GM23248 (cell line): ENCODE data around the gene MYH14.

Experiments
- EZH2 ChIP-seq: fragments of 200-600 bp; sonication (generic); IDR thresholded peaks from 2 replicates; pipeline ENCODE4 v1.6.1; 2018; ENCODE audit warnings: antibody characterized with exemption, mild to moderate bottlenecking; ENCODE audit not compliant: insufficient read depth, poor library complexity, severe bottlenecking
- EZH2phosphoT487 ChIP-seq: fragments of 200-600 bp; sonication (generic); IDR thresholded peaks from 2 replicates; pipeline ENCODE4 v1.6.1; 2018; ENCODE audit warnings: antibody characterized with exemption, moderate library complexity, mild to moderate bottlenecking, low read depth; ENCODE audit not compliant: insufficient read depth

GRCh38 chr19:50300051-50300450 lies 96.6 kb downstream of the MYH14 start:
- TF ChIP-seq EZH2phosphoT487, result no peak
- TF ChIP-seq EZH2, result no peak
